ENCODE data around the gene COX15.

GRCh38 chr10:99775850-99776249 is 43.9 kb upstream of the COX15 start:
- TF ChIP-seq POLR2AphosphoS5 (IDR thresholded peaks at IDR 0.05): no peak
- TF ChIP-seq CTCF (IDR thresholded peaks at IDR 0.05): no peak
